Fibroblast of lung (primary cell): ENCODE results near the gene UGT1A5.

Experiments
- CTCF ChIP-seq, 2 donors: IDR thresholded peaks in 1 of 2; conservative IDR thresholded peaks in 1 of 2; 1 replicate in 1 of 2; 2 replicates in 1 of 2; pipeline ENCODE4 v1.5.1; 2011 to 2012; ENCODE audit warnings: low read length in 2 of 2, control low read depth in 1 of 2, inconsistent platforms in 1 of 2, low read depth in 1 of 2, mild to moderate bottlenecking in 1 of 2
- EZH2 ChIP-seq: IDR thresholded peaks from 2 replicates; pipeline ENCODE4 v1.5.1; 2012; ENCODE audit warnings: low read length, control low read depth, mild to moderate bottlenecking; ENCODE audit errors: missing control alignments

- TF ChIP-seq CTCF (conservative IDR thresholded peaks at IDR 0.05 in 1 of 2, IDR thresholded peaks at IDR 0.05 in 1 of 2; ENCODE audit: low read depth in 1 of 2, low read length in 2 of 2): no peak
- no peak for TF ChIP-seq EZH2
These were observed 6.7 kb upstream of the UGT1A5 start for GRCh38 chr2:233705911-233706506.
